Measurements from ENCODE around the gene MIDN.

DNA sequence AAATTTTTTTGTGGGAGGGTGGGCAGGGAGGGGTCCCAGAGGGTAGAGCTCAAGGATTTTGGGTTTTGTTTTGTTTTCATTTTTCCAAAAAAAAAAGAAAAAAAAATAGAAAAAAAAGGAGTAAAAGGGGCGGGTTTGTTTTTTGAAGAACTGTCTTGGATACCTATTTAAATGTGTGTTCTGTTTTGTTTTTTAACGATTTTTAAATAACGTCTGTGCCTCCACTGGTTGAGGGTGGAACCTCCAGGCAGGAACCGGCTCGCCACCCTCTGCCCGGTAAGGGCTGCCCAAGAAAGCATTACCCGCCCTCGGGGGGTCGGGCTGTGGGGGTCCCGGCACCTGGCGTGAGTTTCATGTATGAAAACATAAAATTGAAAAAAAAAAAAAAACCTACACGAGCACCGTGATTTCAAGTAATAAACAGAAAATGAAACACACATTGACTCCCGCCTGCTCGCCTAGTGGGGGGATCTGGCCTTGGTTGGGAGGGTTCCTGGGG is 10.4 kb downstream of the MIDN start:
- TF ChIP-seq, protein P1, sequence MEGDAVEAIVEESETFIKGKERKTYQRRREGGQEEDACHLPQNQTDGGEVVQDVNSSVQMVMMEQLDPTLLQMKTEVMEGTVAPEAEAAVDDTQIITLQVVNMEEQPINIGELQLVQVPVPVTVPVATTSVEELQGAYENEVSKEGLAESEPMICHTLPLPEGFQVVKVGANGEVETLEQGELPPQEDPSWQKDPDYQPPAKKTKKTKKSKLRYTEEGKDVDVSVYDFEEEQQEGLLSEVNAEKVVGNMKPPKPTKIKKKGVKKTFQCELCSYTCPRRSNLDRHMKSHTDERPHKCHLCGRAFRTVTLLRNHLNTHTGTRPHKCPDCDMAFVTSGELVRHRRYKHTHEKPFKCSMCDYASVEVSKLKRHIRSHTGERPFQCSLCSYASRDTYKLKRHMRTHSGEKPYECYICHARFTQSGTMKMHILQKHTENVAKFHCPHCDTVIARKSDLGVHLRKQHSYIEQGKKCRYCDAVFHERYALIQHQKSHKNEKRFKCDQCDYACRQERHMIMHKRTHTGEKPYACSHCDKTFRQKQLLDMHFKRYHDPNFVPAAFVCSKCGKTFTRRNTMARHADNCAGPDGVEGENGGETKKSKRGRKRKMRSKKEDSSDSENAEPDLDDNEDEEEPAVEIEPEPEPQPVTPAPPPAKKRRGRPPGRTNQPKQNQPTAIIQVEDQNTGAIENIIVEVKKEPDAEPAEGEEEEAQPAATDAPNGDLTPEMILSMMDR (conservative IDR thresholded peaks at IDR 0.05; ENCODE audit: low read depth, low read length): no peak
- TF ChIP-seq, protein P2, sequence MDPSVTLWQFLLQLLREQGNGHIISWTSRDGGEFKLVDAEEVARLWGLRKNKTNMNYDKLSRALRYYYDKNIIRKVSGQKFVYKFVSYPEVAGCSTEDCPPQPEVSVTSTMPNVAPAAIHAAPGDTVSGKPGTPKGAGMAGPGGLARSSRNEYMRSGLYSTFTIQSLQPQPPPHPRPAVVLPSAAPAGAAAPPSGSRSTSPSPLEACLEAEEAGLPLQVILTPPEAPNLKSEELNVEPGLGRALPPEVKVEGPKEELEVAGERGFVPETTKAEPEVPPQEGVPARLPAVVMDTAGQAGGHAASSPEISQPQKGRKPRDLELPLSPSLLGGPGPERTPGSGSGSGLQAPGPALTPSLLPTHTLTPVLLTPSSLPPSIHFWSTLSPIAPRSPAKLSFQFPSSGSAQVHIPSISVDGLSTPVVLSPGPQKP (IDR thresholded peaks at IDR 0.05; ENCODE audit: borderline replicate concordance, low read depth, low read length): no peak
- no peak for TF ChIP-seq RCOR1 (IDR thresholded peaks at IDR 0.05; ENCODE audit: insufficient replicate concordance, low read length)
